HepG2 (cell line): ENCODE measurements around the gene TNFRSF18. TPM values are rescaled to one million over a fixed set of nuclear protein-coding genes. Genes with fewer than 3 reads are reported as not detected.
A peak's percentile ranks its signal among the peaks of the same experiment; 100 is the strongest.

Experiments used
- GABPA ChIP-seq, 2 experiments: IDR thresholded peaks; 2 replicates each; pipeline ENCODE4 v1.6.1; 2011 to 2016; ENCODE audit warnings: low read depth in 2 of 2, low read length in 1 of 2, missing biosample characterization in 1 of 2, missing genetic modification characterization in 1 of 2
- HNF4G ChIP-seq, 2 experiments: sonication (generic) in 1 of 2; formaldehyde crosslinking in 1 of 2; IDR thresholded peaks; 2 replicates each; pipeline versions ENCODE4 v1.4.0 to v1.6.1; 2011 to 2020; ENCODE audit warnings: borderline replicate concordance in 2 of 2, low read depth in 2 of 2, mild to moderate bottlenecking in 2 of 2, low read length in 1 of 2, missing genetic modification reagents in 1 of 2, moderate library complexity in 1 of 2
- KDM4B ChIP-seq: sonication (generic); formaldehyde crosslinking; IDR thresholded peaks from 2 replicates; pipeline ENCODE4 v1.4.0; 2020; ENCODE audit warnings: missing genetic modification reagents
- NFATC3 ChIP-seq: sonication (generic); formaldehyde crosslinking; IDR thresholded peaks from 2 replicates; pipeline ENCODE4 v1.5.1; 2020; ENCODE audit warnings: mild to moderate bottlenecking, missing genetic modification reagents
- PHF20 ChIP-seq: sonication (generic); formaldehyde crosslinking; IDR thresholded peaks from 2 replicates; pipeline ENCODE4 v1.5.0; 2020; ENCODE audit warnings: mild to moderate bottlenecking, missing genetic modification reagents
- PHF8 ChIP-seq: sonication (generic); formaldehyde crosslinking; IDR thresholded peaks from 2 replicates; pipeline ENCODE4 v1.5.0; 2020; ENCODE audit warnings: missing genetic modification reagents
- POLR2A ChIP-seq, 2 experiments: IDR thresholded peaks; 2 replicates each; pipeline ENCODE4 v1.6.1; 2011; ENCODE audit warnings: low read depth in 2 of 2, low read length in 2 of 2, mild to moderate bottlenecking in 1 of 2, moderate library complexity in 1 of 2; ENCODE audit not compliant: insufficient read depth in 1 of 2
- PRPF4 ChIP-seq: fragments of 200-400 bp; formaldehyde crosslinking; IDR thresholded peaks from 2 replicates; pipeline ENCODE4 v1.6.1; 2016; ENCODE audit warnings: low read length, low read depth; ENCODE audit not compliant: poor library complexity, severe bottlenecking
- SNAPC2 ChIP-seq: sonication (generic); formaldehyde crosslinking; IDR thresholded peaks from 2 replicates; pipeline ENCODE4 v1.8.1; 2022; ENCODE audit warnings: mild to moderate bottlenecking, missing genetic modification reagents
- XBP1 ChIP-seq: sonication (generic); formaldehyde crosslinking; IDR thresholded peaks from 2 replicates; pipeline ENCODE4 v1.5.0; 2020; ENCODE audit warnings: missing genetic modification reagents
- ZKSCAN8 ChIP-seq: IDR thresholded peaks from 2 replicates; pipeline ENCODE4 v1.6.1; 2016; ENCODE audit warnings: borderline replicate concordance, missing genetic modification reagents, missing compliant biosample characterization
- ZNF674 ChIP-seq: sonication (generic); formaldehyde crosslinking; IDR thresholded peaks from 2 replicates; pipeline ENCODE4 v1.5.0; 2020; ENCODE audit warnings: low read depth, mild to moderate bottlenecking, missing genetic modification reagents
- ZNF841 ChIP-seq: sonication (generic); formaldehyde crosslinking; IDR thresholded peaks from 2 replicates; pipeline ENCODE4 v1.8.1; 2023; ENCODE audit warnings: missing genetic modification reagents, borderline replicate concordance
- ZSCAN22 ChIP-seq: sonication (generic); formaldehyde crosslinking; IDR thresholded peaks from 2 replicates; pipeline ENCODE4 v1.4.0; 2020; ENCODE audit warnings: mild to moderate bottlenecking, missing genetic modification reagents
- ZSCAN9 ChIP-seq: IDR thresholded peaks from 2 replicates; pipeline ENCODE4 v1.6.1; 2016; ENCODE audit warnings: borderline replicate concordance
- polyA plus RNA-seq, 8 experiments: library from polyadenylated mRNA; depleted of rRNA in 3 of 8; stranded (reverse) in 7 of 8; unstranded in 1 of 8; fragments of >200 nt; fragmentation: Illumina TruSeq in 4 of 8; extraction: Trizol in 4 of 8; gene quantifications; 2 replicates each; pipeline versions ENCODE4 v1.2.1 to v1.2.3, GENCODE V29; 2011 to 2016; ENCODE audit warnings: low read depth in 4 of 8, missing spikeins in 1 of 8, mixed read lengths in 1 of 8; ENCODE audit not compliant: insufficient read depth in 1 of 8
- total RNA-seq, 5 experiments: library from RNA; depleted of rRNA; stranded (reverse); fragments of >200 nt; fragmentation: Illumina TruSeq; extraction: Trizol; gene quantifications; 2 replicates each; pipeline ENCODE4 v1.2.3, GENCODE V29; 2016; ENCODE audit warnings: low read depth in 1 of 5
- TF ChIP-seq, protein P1 (sequence below): sonication (generic); formaldehyde crosslinking; IDR thresholded peaks from 2 replicates; pipeline ENCODE4 v1.9.0; 2021; ENCODE audit warnings: missing genetic modification reagents, borderline replicate concordance
- TF ChIP-seq, protein P2 (sequence below): sonication (generic); formaldehyde crosslinking; IDR thresholded peaks from 2 replicates; pipeline ENCODE4 v1.5.0; 2020; ENCODE audit warnings: missing genetic modification reagents
- TF ChIP-seq, protein P3 (sequence below): sonication (generic); formaldehyde crosslinking; IDR thresholded peaks from 2 replicates; pipeline ENCODE4 v1.4.0; 2020; ENCODE audit warnings: missing genetic modification reagents
- TF ChIP-seq, protein P4 (sequence below): sonication (generic); formaldehyde crosslinking; IDR thresholded peaks from 2 replicates; pipeline ENCODE4 v1.4.0; 2020; ENCODE audit warnings: mild to moderate bottlenecking, missing genetic modification reagents, borderline replicate concordance

The TNFRSF18 gene
- total and polyA plus RNA-seq, 2 of the 13 experiments (the other 11 are each of a cell fraction or from before 2014, with no cell fraction given) = not detected

DNA sequence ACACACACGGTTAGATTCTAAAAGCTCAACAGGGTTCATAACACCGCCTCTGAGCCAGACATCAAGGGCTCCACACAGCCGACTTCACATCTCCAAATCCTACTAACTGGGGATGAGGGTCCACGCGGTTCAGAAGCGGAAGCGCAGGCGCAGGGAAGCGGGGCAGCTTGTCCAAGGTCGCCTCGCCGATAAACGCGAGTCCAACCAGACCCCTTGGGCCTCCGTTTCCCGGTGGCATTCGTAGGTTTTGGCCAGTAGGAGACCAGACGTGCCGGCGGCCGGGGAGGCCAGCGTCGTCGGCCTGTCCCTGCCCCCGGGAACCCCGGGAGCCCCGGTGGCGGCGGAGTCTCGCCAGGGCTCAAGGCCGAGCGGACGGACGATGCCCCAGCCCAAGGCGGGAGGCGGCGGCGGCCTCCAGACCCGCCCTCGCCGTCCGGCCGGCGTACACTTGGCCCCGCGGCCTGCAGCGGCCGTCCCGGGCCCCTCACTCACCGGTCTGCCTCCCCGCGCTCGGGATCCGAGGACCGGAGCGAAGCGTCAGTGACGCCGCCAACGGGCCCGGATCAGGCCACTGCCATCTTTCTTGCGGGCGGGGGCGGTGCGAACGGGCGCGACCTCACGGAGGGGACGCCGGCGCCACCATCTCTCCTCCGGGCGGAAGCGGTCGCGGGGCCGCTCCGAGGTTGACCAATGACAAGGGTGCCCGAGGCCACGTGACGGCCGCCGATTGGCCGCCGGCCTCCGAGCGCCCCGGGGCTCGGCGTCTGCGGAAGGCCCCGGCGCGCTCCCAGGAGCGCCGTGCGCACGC, 25.2 kb upstream of the TNFRSF18 start, which contains the start of gene SDF4 (continued):
- TF ChIP-seq, protein P1, sequence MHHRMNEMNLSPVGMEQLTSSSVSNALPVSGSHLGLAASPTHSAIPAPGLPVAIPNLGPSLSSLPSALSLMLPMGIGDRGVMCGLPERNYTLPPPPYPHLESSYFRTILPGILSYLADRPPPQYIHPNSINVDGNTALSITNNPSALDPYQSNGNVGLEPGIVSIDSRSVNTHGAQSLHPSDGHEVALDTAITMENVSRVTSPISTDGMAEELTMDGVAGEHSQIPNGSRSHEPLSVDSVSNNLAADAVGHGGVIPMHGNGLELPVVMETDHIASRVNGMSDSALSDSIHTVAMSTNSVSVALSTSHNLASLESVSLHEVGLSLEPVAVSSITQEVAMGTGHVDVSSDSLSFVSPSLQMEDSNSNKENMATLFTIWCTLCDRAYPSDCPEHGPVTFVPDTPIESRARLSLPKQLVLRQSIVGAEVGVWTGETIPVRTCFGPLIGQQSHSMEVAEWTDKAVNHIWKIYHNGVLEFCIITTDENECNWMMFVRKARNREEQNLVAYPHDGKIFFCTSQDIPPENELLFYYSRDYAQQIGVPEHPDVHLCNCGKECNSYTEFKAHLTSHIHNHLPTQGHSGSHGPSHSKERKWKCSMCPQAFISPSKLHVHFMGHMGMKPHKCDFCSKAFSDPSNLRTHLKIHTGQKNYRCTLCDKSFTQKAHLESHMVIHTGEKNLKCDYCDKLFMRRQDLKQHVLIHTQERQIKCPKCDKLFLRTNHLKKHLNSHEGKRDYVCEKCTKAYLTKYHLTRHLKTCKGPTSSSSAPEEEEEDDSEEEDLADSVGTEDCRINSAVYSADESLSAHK (CRISPR knock-in tag) = no peak
- TF ChIP-seq PHF8 (peak; percentile 82), KDM4B (CRISPR knock-in tag) (0 out of 2 replicates have a peak, but pooled peaks have one; percentile 28), ZNF841 (CRISPR knock-in tag) (peak; percentile 69; the same call in 1 of the 2 replicates), ZKSCAN8 (CRISPR knock-in tag) (peak; percentile 48; the same call in 1 of the 2 replicates), ZSCAN22 (CRISPR knock-in tag) (no peak; the same call in 1 of the 2 replicates), HNF4G (IDR thresholded peaks at IDR 0.05; ENCODE audit: borderline replicate concordance, low read depth, low read length) (no peak), HNF4G (CRISPR knock-in tag; IDR thresholded peaks at IDR 0.05; ENCODE audit: borderline replicate concordance, low read depth) (peak; percentile 50; the same call in 1 of the 2 replicates), NFATC3 (no peak), ZNF674 (CRISPR knock-in tag) (peak; percentile 10; the same call in 1 of the 2 replicates), SNAPC2 (no peak), GABPA (IDR thresholded peaks at IDR 0.05; ENCODE audit: low read depth, low read length) (no peak), GABPA (CRISPR knock-in tag; IDR thresholded peaks at IDR 0.05; ENCODE audit: low read depth) (peak; percentile 70; the same call in 1 of the 2 replicates), PHF20 (CRISPR knock-in tag) (peak; percentile 71), ZSCAN9 (CRISPR knock-in tag) (no peak), POLR2A (IDR thresholded peaks at IDR 0.05; ENCODE audit: insufficient read depth in 1 of 2, low read depth in 2 of 2, low read length in 2 of 2) (peak in 1 of 2 experiments; percentile 68; a peak in 2 of 4 replicates), XBP1 (CRISPR knock-in tag) (no peak), PRPF4 (no peak)
- TF ChIP-seq, protein P2, sequence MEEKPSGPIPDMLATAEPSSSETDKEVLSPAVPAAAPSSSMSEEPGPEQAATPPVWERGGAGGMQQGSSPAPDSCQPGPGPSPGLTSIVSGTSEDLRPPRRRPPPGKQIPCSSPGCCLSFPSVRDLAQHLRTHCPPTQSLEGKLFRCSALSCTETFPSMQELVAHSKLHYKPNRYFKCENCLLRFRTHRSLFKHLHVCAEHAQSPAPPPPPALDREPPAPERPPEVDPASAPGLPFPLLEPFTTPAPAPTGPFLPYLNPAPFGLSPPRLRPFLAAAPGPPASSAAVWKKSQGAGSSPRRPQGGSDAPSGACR = no peak
- TF ChIP-seq, protein P3, sequence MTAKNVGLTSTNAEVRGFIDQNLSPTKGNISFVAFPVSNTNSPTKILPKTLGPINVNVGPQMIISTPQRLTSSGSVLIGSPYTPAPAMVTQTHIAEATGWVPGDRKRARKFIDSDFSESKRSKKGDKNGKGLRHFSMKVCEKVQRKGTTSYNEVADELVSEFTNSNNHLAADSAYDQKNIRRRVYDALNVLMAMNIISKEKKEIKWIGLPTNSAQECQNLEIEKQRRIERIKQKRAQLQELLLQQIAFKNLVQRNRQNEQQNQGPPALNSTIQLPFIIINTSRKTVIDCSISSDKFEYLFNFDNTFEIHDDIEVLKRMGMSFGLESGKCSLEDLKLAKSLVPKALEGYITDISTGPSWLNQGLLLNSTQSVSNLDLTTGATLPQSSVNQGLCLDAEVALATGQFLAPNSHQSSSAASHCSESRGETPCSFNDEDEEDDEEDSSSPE = peak; percentile 43; the same call in 1 of the 2 replicates
- TF ChIP-seq, protein P4, sequence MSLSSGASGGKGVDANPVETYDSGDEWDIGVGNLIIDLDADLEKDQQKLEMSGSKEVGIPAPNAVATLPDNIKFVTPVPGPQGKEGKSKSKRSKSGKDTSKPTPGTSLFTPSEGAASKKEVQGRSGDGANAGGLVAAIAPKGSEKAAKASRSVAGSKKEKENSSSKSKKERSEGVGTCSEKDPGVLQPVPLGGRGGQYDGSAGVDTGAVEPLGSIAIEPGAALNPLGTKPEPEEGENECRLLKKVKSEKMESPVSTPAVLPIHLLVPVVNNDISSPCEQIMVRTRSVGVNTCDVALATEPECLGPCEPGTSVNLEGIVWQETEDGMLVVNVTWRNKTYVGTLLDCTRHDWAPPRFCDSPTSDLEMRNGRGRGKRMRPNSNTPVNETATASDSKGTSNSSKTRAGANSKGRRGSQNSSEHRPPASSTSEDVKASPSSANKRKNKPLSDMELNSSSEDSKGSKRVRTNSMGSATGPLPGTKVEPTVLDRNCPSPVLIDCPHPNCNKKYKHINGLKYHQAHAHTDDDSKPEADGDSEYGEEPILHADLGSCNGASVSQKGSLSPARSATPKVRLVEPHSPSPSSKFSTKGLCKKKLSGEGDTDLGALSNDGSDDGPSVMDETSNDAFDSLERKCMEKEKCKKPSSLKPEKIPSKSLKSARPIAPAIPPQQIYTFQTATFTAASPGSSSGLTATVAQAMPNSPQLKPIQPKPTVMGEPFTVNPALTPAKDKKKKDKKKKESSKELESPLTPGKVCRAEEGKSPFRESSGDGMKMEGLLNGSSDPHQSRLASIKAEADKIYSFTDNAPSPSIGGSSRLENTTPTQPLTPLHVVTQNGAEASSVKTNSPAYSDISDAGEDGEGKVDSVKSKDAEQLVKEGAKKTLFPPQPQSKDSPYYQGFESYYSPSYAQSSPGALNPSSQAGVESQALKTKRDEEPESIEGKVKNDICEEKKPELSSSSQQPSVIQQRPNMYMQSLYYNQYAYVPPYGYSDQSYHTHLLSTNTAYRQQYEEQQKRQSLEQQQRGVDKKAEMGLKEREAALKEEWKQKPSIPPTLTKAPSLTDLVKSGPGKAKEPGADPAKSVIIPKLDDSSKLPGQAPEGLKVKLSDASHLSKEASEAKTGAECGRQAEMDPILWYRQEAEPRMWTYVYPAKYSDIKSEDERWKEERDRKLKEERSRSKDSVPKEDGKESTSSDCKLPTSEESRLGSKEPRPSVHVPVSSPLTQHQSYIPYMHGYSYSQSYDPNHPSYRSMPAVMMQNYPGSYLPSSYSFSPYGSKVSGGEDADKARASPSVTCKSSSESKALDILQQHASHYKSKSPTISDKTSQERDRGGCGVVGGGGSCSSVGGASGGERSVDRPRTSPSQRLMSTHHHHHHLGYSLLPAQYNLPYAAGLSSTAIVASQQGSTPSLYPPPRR (CRISPR knock-in tag) = peak; percentile 24; the same call in 1 of the 2 replicates
